Measurements from ENCODE around the gene CEACAM19. TPM values are rescaled to one million over a fixed set of nuclear protein-coding genes. Genes with fewer than 3 reads are reported as not detected.

Gene CEACAM19
- total RNA-seq, 1 experiment from 2014 or later: 3.5 TPM

DNA sequence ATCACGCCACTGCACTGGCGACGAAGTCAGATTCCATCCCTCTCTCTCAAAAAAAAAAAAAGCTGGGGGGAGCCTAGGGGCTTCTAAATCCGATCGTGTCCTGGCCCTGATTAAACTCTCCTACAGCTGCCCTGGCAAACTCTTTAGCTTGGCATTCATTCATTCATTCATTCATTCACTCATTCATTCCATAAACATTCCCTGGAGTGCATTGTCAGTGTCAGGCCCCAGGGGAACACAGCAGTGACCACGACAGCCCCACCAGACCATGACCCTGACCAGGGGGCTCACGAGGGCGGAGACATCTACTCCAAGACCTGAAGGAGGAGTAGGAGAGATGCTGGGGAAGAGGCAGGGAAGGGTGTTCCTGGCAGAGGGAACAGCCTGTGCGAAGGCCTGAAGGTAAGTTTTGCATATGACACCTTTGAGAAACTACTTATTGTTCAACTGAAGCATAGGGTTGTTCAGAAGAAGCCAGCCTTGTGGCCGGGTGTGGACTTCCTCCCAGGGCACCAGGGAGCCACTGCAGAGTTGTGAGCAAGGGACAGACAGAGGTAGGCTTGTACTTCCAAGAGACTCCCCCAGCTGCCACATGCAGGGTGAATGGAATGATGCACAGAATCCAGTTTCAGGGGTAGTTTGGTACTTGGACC lies 52.1 kb downstream of the CEACAM19 start:
- no peak overlapping the region for H3K4me3 Mint-ChIP-seq
- no peak overlapping the region for H3K27ac ChIP-seq (ENCODE audit: insufficient read length, low read depth, low read length)
- no peaks in the 10 kb centered on the region for H3K79me1 ChIP-seq (ENCODE audit: insufficient read depth, low read depth, low read length, poor library complexity, severe bottlenecking)
- H3K23me2 ChIP-seq (ENCODE audit: insufficient read length, low read depth, low read length, poor library complexity, severe bottlenecking): no peaks in the 10 kb centered on the region
- TF ChIP-seq, protein P1, sequence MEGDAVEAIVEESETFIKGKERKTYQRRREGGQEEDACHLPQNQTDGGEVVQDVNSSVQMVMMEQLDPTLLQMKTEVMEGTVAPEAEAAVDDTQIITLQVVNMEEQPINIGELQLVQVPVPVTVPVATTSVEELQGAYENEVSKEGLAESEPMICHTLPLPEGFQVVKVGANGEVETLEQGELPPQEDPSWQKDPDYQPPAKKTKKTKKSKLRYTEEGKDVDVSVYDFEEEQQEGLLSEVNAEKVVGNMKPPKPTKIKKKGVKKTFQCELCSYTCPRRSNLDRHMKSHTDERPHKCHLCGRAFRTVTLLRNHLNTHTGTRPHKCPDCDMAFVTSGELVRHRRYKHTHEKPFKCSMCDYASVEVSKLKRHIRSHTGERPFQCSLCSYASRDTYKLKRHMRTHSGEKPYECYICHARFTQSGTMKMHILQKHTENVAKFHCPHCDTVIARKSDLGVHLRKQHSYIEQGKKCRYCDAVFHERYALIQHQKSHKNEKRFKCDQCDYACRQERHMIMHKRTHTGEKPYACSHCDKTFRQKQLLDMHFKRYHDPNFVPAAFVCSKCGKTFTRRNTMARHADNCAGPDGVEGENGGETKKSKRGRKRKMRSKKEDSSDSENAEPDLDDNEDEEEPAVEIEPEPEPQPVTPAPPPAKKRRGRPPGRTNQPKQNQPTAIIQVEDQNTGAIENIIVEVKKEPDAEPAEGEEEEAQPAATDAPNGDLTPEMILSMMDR (conservative IDR thresholded peaks at IDR 0.05): no peak
- H3K4me1 Mint-ChIP-seq: peaks cover 9% of the 10 kb centered on the region in 2 experiments; a peak in 3 of 4 replicates
- no peak overlapping the region for H3K4ac ChIP-seq (ENCODE audit: low read depth, low read length)
- no peaks in the 10 kb centered on the region; the same call in 1 of the 2 replicates for H3K27me3 ChIP-seq (ENCODE audit: insufficient read depth, low read length)
- no peak overlapping the region for H4K5ac ChIP-seq (ENCODE audit: insufficient read length, low read depth, low read length)
- no peak overlapping the region for H2BK15ac ChIP-seq (ENCODE audit: low read depth, low read length)
- no peak overlapping the region for H4K91ac ChIP-seq (ENCODE audit: insufficient read length, low read depth, low read length)
- H2BK20ac ChIP-seq (ENCODE audit: low read depth, low read length, poor library complexity, severe bottlenecking): no peak overlapping the region
- H3K9me3 ChIP-seq (ENCODE audit: control insufficient read depth, low read depth, low read length): no peaks in the 10 kb centered on the region
- no peak overlapping the region for H3K4me2 ChIP-seq (ENCODE audit: insufficient read depth, insufficient read length, low read length)
- no peak overlapping the region for H4K8ac ChIP-seq (replicated peaks; ENCODE audit: insufficient read length, low read depth, low read length)
- H3T11ph ChIP-seq (ENCODE audit: low read length): no peak overlapping the region
- H3K14ac ChIP-seq (ENCODE audit: insufficient read depth, low read length): no peak overlapping the region
- no peak overlapping the region for H3K56ac ChIP-seq (ENCODE audit: insufficient read length, low read depth, low read length)
- WGBS (ENCODE audit: extremely low coverage, insufficient read length, low lambda C conversion rate): no CpG with 5 or more reads among the region's 10 CpGs
- H3K27me3 Mint-ChIP-seq (ENCODE audit: low read depth): peaks cover 11% of the 10 kb centered on the region
- DNase-seq: no peak
- no peaks in the 10 kb centered on the region; a peak in 1 of 7 replicates for H3K36me3 Mint-ChIP-seq (ENCODE audit: insufficient read depth in 1 of 3, low read depth in 3 of 3)
- no peak overlapping the region for H3K23ac ChIP-seq (ENCODE audit: insufficient read length, low read depth, low read length)
- H2BK120ac ChIP-seq (ENCODE audit: low read depth, low read length, poor library complexity, severe bottlenecking): no peak overlapping the region
- H2BK12ac ChIP-seq (ENCODE audit: insufficient read length, low read depth, low read length): no peak overlapping the region
- no peak overlapping the region for H3K9ac ChIP-seq (ENCODE audit: extremely low read depth, insufficient read length, low read length)
- no peak overlapping the region for H3K18ac ChIP-seq (ENCODE audit: insufficient read length, low read depth, low read length)
- H3K27ac Mint-ChIP-seq: peak overlapping the region in 1 of 3 experiments; percentile 85; a peak in 3 of 7 replicates
- H3K79me2 ChIP-seq (ENCODE audit: insufficient read depth, low read length): no peaks in the 10 kb centered on the region
- no peaks in the 10 kb centered on the region; the same call in 1 of the 2 replicates for H3K4me1 ChIP-seq (ENCODE audit: insufficient read depth, low read length)
- no peak overlapping the region for H2BK5ac ChIP-seq (ENCODE audit: insufficient read length, low read length)
- no peaks in the 10 kb centered on the region for H3K9me3 Mint-ChIP-seq
- H4K20me1 ChIP-seq (ENCODE audit: control insufficient read depth, insufficient read depth, insufficient read length): no peaks in the 10 kb centered on the region
- H2AK5ac ChIP-seq (ENCODE audit: insufficient read length, low read length): no peak overlapping the region
- H2AFZ ChIP-seq (ENCODE audit: low read length): no peak overlapping the region
